Daoy (cell line): ENCODE results near the gene IKBIP. TPM values are rescaled to one million over a fixed set of nuclear protein-coding genes. Genes with fewer than 3 reads are reported as not detected.
"Not testable (repeated sequence)": the region's sequence is repeated elsewhere in the genome, so short reads cannot be mapped to it uniquely, and the experiment has no call there.

ENCODE experiments used
- DNase-seq: peaks from one replicate; pipeline ENCODE4 v3.0.0-alpha.2; 2015; ENCODE audit warnings: low read depth
- total RNA-seq: library from RNA; depleted of rRNA; stranded (reverse); fragments of >200 nt; shearing (Covaris generic); gene quantifications from 2 replicates; pipeline ENCODE4 v1.2.3, GENCODE V29; 2014; rRNA removed

The IKBIP gene
- total RNA-seq, result 55.3 and 81.4 TPM in 2 replicates

GRCh38 chr12:98644712-98645571 lies at the start of gene IKBIP, which contains the start of gene APAF1:
IKBIP (minus strand) TSS chr12:98644788; CDS start chr12:98644701, 87 bp downstream.
APAF1 (plus strand) TSS chr12:98645290; CDS start chr12:98648360, 3,070 bp downstream.
- peak; percentile 99 for DNase-seq

DNA sequence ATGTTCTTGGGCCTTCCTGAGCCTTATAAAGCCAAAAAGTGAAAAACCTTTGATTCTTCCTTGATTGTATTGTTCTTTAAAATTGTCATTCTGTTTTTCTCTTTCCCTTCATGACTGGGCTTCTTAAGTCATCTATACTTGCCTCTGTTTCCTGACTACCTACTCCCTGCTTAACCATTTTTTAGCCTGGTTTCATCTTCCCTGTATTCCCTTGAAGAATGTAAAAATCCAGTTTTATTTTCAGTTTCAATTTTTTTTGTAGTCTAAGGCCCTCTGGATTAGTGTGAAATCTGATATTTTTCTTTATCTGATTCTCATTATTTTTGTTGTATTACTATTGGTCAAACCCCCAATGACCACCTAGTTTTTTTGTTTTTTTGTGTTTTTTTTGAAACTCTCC lies 46.8 kb upstream of the IKBIP start:
- DNase-seq, result no peak

DNA sequence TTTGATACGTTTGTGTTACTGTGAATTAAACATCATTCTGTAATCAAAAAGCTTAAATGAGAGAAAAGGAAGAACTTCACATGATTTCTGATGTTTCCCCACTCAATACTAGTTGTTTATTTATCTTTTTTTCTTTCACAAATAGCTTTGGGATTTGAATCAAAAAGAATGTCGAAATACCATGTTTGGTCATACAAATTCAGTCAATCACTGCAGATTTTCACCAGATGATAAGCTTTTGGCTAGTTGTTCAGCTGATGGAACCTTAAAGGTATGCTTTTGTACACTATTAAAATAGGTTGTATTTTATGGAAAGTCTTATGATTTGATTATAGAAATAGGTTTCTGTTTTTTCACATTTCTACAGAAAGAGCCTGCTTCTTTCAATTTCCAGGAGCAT lies 42.0 kb upstream of the IKBIP start:
- DNase-seq, result no peak

GRCh38 chr12:98684199-98684598 lies 39.6 kb upstream of the IKBIP start:
- no peak for DNase-seq

- DNase-seq, result no peak
Measured at GRCh38 chr12:98679611-98680005, 35.0 kb upstream of the IKBIP start.

DNA sequence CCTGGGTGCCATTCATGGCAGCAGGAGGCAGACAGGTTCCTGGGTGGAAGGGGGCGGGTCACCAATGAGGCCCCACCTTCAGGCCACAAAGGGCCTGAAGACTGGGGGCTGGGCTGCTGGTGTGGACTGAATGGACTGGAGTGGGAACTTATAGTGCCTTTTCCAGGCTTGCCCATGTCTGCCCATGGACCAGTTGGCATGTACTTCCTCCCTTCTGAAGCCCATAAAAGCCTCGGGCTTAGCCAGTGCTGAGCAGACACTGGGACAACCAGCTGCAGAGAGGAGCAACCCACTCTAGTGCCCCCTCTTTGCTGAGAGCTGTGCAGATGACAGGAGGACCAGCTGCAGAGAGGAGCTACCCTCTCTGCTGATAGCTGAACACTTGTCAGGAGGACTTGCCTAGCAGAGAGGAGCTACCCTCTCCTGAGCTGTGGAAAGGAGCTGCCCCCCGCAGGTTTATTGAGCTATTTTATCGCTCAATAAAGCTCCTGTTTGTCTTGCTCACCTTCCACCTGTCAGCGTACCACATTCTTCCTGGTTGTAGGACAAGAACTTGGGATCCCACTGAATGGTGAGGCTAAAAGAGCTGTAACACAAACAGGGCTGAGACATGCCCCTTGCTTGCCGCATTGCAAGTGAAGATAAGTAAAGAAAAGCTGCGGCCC lies 34.5 kb upstream of the IKBIP start:
- DNase-seq, result no peak

- no peak for DNase-seq
Measured at GRCh38 chr12:98678236-98678945, 33.8 kb upstream of the IKBIP start.

- no peak for DNase-seq
Measured at GRCh38 chr12:98674841-98675240, 30.3 kb upstream of the IKBIP start.

GRCh38 chr12:98671459-98671858 lies 26.9 kb upstream of the IKBIP start:
- no peak for DNase-seq

- DNase-seq, result no peak
Measured at GRCh38 chr12:98669751-98670150, 25.2 kb upstream of the IKBIP start.

DNA sequence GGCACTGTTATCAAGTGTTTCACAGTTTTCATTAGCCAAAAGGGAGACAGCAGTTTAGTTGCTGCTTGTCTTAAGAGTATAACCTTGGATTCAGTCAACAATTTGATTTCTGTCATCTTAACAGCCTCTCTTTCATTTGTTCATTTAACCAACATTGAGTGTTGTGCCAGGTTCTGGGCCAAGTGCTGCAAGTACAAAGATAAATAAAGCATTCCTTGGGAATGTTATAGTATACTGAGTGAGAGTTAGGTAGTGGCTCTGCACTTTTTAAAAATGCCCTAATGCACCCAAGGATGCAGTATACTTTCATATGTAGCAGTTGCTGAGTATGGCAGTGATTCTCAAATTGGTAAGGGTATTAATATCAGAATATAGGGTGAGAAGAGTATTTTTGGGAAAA lies 15.9 kb upstream of the IKBIP start:
- no peak for DNase-seq

DNA sequence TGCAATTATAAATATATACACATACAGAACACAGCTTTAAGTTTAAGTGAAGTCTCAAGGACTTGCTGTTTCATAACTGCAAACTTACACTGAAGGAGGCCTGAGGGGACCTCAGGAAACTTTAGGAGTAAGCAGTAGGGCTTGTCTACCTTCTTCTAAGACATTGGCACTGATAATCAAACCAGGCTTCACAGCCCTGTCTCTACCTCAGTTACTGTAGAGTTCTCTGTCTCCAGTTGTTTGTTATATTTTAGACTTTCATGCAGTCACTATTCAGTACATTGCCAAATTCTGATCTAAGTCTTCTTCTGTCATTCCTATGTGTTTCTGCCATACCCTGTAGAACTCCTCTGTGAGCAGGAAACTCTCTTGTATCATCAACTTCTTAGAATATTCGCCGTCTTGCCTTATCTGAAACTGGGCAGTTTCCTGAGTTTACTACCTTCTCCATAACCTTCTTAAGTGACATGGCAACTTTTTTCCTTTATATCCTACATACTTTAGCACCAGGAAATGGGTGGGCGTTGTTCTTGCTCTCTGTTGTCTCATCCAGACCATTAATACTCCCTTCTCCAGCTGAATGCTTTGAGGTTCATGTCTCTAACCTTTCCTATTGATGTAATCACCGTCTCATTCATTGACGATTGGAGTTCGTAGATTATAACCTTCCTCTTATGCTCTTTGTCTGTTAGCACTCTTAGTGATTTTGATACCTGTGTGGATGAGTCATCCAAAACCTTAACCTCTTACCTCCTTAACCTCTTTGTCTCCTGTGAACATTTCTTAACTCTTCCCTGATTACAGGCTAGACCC lies 11.9 kb upstream of the IKBIP start:
- no peak for DNase-seq

DNA sequence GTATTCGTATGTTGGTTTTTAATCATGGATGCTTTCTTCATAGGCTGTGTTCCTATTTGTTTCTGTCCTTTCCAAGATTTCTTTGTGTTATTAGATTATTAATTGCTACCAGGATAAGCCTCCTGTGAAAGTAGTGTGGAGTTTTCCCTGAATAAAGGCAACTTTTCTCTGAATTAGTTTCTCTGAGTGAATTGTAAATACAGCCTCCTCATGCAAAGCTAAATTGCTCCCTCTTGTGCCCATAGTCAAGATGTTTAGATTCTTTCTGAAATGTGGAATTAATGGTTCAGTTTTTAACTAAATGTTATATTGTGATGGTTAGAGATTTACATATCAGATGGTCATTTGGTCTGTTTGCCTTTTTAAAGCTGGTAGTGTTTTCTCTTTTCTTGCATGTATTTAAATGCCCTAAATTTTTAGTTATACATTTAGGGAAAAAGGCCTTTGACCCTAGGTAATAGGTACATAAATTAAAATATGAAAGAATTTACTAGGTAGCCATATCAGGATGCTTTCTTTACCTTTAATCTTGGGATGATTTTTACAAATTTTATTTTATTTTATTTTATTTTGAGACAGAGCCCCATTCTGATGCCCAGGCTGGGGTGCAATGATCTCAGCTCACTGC lies 9.4 kb upstream of the IKBIP start:
- peak; percentile 46 for DNase-seq

DNA sequence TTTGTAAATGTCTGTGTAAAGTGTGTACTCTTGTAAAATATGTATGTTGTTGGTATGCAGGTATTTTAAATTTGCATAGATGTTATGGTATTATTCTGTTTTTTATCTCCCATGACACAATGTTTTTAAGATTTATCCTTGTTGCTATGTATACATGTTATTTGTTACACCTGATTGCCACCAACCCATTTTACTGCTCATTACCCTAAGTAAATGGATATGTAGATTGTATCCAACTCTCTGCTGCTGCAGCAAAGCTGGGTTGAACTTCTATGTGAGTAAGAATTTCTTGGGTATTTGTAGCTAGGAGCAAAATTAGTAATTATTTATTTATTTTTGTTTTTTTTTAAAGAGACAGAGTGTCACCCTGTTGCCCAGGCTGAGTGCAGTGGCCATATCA lies 6.7 kb upstream of the IKBIP start:
- no peak for DNase-seq

DNA sequence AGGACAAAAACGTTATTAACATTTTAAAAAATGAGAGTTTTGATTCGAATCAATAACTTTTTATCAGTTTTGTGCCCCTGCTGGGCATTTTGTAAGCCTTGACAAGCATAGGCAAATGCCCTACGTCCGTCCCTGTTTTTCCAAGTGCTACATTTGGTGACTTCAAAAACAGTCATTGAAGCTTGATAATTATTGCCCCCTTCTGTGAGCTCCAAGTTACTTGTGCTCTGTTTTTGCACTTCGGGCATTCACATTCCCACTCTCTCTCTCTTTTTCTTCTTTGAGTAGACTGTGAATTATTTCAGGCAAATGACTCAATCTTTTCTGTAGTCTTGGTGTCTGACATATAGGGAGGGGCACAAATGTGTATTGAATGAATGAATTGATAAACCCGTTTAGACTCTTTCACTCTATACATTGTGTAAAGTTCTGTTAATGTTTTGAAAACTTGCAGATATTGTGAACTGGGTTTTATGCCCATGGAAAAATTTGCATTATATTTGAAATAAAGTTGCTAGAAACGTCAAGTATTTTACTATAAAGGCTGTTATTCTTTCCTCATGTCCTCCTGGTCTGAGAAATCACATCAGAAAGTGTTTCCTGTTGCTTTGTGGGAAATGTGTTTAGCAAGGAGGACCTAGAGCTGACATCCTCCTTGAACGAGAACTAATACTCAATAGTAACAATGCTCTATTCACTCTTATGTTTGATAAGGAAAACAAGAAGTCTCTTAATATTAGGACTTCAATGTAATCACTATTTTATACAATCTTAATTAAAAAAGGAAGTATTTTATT lies 1.9 kb upstream of the IKBIP start:
- peak; percentile 12 for DNase-seq

DNA sequence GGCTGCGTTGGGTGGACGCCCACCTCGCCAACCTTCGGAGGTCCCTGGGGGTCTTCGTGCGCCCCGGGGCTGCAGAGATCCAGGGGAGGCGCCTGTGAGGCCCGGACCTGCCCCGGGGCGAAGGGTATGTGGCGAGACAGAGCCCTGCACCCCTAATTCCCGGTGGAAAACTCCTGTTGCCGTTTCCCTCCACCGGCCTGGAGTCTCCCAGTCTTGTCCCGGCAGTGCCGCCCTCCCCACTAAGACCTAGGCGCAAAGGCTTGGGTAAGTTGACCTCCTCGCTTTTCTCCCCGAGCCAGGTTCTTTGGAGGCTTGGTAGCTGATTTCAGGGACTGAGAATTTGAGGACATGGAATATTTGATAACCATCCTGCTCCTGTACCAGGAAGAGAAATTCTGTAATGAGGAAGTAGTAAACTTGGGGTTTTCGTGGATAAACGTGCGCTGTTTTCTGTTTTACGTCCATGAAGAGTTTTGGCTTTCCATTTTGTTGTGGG lies 1.0 kb upstream of the IKBIP start:
- DNase-seq, result peak; percentile 29

GRCh38 chr12:98644433-98644711 lies 216 bp downstream of the IKBIP start:
- peak; percentile 60 for DNase-seq

- DNase-seq, result not testable (repeated sequence)
Measured at GRCh38 chr12:98642801-98643200, 1.8 kb downstream of the IKBIP start.

- DNase-seq, result no peak
Measured at GRCh38 chr12:98639491-98639890, 5.1 kb downstream of the IKBIP start.

DNA sequence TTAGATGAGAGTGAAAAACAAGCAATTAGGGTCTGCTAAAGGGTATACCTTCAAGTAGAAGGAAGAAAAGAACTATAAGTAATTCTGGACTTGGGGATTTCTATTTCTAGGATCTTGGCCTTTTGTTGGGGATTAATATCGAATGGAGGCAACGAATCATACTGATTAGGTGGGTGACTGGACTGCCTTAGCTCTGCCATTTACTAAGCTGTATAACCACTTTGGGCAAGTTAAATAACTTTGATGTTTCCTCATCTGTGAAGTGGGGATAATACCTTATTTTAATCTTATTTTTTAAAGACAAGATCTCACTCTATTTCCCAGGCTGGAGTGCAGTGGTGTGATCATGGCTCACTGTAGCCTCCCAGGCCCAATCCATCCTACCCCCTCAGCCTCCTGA lies 6.6 kb downstream of the IKBIP start:
- no peak for DNase-seq
